ENCODE results near the gene DNAJC27.

DNA sequence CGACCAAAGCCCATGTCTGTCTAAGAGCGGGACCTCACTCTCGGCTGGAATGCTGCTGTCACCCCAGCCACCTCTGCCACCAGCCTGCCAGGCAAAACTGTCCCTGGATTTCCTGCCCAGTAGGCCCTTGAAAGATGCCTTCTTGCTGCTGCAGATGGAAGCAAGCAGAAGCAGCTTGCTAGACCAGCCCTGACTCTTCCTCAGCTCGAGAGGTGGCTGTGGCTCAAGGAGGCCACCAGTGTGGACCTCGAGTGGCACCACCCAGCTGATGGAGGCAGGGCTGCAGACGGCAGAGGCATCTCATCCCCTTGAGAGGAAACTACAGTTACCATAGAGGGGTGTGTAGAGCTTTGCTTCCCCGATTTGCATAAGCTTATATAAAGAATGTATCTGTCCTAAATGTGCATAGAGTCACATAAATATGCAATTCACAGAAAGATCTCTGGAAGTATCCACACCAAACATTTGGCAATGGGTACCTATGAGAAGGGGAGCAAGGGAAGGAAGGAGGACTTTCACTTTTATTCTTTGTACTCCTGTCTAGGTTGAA is 72.3 kb downstream of the DNAJC27 start:
- TF ChIP-seq CTCF (IDR thresholded peaks at IDR 0.05), result no peak
- no peak for TF ChIP-seq TCF7 (CRISPR knock-in tag; IDR thresholded peaks at IDR 0.05; ENCODE audit: low read depth)
- TF ChIP-seq AFF4 (CRISPR knock-in tag; IDR thresholded peaks at IDR 0.05; ENCODE audit: borderline replicate concordance), result no peak
- TF ChIP-seq IRF2 (CRISPR knock-in tag; IDR thresholded peaks at IDR 0.05; ENCODE audit: borderline replicate concordance, low read depth), result no peak
- TF ChIP-seq, protein P1, sequence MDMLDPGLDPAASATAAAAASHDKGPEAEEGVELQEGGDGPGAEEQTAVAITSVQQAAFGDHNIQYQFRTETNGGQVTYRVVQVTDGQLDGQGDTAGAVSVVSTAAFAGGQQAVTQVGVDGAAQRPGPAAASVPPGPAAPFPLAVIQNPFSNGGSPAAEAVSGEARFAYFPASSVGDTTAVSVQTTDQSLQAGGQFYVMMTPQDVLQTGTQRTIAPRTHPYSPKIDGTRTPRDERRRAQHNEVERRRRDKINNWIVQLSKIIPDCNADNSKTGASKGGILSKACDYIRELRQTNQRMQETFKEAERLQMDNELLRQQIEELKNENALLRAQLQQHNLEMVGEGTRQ (CRISPR knock-in tag; IDR thresholded peaks at IDR 0.05), result no peak

Data from WTC11 (cell line).